HUES64 (cell line): ENCODE data around the gene RPS6KL1.
"Not testable (repeated sequence)": the region's sequence is repeated elsewhere in the genome, so short reads cannot be mapped to it uniquely, and the experiment has no call there.

Source experiments
- H3K27ac ChIP-seq: 2 replicates; pipeline ENCODE4 v1.7.0; 2013; ENCODE audit warnings: low read depth, low read length, inconsistent platforms
- H3K27me3 ChIP-seq: 2 replicates; pipeline ENCODE4 v1.6.1; 2013; ENCODE audit warnings: mild to moderate bottlenecking, low read length; ENCODE audit not compliant: insufficient read depth
- H3K36me3 ChIP-seq: 2 replicates; pipeline ENCODE4 v1.6.1; 2013; ENCODE audit warnings: mild to moderate bottlenecking, low read length; ENCODE audit not compliant: insufficient read depth
- H3K4me1 ChIP-seq: 2 replicates; pipeline ENCODE4 v1.6.1; 2013; ENCODE audit warnings: mild to moderate bottlenecking, low read length, moderate library complexity; ENCODE audit not compliant: insufficient read depth
- H3K4me3 ChIP-seq: 2 replicates; pipeline ENCODE4 v1.5.1; 2013; ENCODE audit warnings: mild to moderate bottlenecking, low read length, moderate library complexity
- H3K9ac ChIP-seq: 2 replicates; pipeline ENCODE4 v1.6.1; 2013; ENCODE audit warnings: mild to moderate bottlenecking, low read depth, low read length
- H3K9me3 ChIP-seq: 2 replicates; pipeline ENCODE4 v1.6.1; 2013; ENCODE audit warnings: low read depth, low read length; ENCODE audit not compliant: insufficient read depth
- WGBS: fragments of 150-250, 120-280 bp; methylation state at CpG from one replicate; pipeline ENCODE4 v1.1.7; 2013; ENCODE audit warnings: missing lambda C conversion rate; 5-methylcytosine and 5-hydroxymethylcytosine counted together

RPS6KL1 gene

DNA sequence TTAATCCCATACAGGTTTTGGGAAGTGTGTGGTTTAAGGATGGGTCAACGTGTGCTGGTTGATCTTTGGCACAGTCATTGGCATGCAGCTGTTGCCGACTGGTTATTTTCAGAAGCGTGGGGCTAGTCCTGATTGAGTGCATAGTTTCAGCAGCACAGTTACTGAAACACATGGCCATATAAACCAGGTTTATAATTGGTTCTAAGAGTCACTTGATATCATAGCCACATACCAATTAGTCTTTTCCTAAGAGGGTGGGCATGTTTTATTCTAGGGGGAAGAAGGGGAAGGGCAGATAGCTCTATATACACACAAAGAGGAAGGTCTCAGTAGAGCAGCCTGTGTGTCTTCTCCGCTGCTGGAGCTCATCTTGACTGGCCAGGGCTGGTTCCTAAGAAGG, 11.0 kb upstream of the RPS6KL1 start:
- no peaks in the 10 kb centered on the region for H3K4me1 ChIP-seq
- no peak overlapping the region for H3K9ac ChIP-seq
- WGBS, result 86% methylated on average over 4 of the region's 4 CpGs
- no peaks in the 10 kb centered on the region for H3K36me3 ChIP-seq
- no peak overlapping the region for H3K4me3 ChIP-seq
- no peaks in the 10 kb centered on the region for H3K9me3 ChIP-seq
- H3K27ac ChIP-seq, result no peak overlapping the region
- H3K27me3 ChIP-seq, result 0 out of 2 replicates have a peak, but pooled peaks cover 2% of the 10 kb centered on the region

DNA sequence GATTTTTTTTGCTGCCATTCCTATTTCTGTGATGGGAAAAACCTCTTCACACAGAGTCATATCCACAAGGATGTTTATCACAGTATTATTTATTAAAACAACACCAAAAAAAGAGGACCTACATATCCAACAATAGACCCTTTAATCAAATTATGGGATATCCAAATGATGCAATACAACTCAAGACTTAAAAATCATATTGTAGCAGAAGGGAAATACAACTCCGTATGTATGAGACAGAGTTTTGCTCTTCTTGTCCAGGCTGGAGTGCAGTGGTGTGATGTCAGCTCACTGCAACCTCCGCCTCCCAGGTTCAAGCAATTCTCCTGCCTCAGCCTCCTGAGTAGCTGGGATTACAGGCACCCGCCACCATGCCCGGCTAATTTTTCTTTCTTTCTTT, 9.9 kb upstream of the RPS6KL1 start:
- not testable (repeated sequence) for H3K9me3 ChIP-seq, H3K4me1 ChIP-seq, H3K4me3 ChIP-seq, H3K36me3 ChIP-seq, H3K27ac ChIP-seq, H3K27me3 ChIP-seq, H3K9ac ChIP-seq
- WGBS, result 92% methylated on average over 2 of the region's 4 CpGs

DNA sequence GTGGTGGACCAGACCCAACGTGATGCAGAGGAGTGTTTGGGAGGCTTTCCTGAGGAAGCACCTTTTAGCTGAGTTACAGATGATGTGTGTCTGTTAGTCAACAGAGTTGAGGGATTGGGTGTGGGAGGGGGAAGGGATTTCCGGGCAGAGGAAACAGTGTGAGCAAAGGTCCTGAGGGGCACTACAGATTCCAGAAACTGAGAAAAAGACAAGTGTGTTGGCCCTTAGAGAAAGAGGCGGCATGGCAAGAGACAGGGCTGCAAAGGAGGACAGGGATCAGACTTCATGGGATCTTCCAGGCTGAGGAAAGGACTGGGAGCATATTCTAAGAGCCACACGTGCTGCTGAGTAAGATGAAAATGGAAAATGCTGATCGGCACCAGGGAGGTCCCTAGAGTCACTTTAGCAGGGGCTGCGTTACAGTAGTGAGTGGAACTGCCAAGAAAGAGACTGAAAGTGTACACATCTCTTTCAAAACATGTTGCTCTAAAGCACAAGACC, 9.4 kb upstream of the RPS6KL1 start:
- no peaks in the 10 kb centered on the region for H3K4me1 ChIP-seq
- H3K27ac ChIP-seq, result no peak overlapping the region
- H3K27me3 ChIP-seq, result 0 out of 2 replicates have a peak, but pooled peaks cover 2% of the 10 kb centered on the region
- H3K36me3 ChIP-seq, result no peaks in the 10 kb centered on the region
- WGBS, result 74% methylated on average over 6 of the region's 6 CpGs
- H3K4me3 ChIP-seq, result no peak overlapping the region
- H3K9ac ChIP-seq, result no peak overlapping the region
- H3K9me3 ChIP-seq, result no peaks in the 10 kb centered on the region

DNA sequence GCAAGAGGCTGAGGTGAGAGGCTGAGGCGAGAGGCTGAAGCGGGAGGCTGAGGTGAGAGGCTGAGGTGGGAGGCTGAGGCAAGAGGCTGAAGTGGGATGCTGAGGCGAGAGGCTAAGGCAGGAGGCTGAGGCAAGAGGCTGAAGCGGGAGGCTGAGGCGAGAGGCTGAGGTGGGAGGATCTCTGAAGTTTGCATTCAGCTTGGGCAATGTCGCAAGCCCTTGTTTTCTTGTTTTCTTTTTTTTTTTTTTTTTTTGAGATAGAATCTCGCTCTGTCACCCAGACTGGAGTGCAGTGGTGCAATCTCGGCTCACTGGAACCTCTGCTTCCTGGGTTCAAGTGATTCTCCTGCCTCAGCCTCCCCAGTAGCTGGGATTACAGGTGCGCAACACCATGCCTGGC, 8.7 kb upstream of the RPS6KL1 start:
- H3K27ac ChIP-seq, H3K9ac ChIP-seq: not testable (repeated sequence)

DNA sequence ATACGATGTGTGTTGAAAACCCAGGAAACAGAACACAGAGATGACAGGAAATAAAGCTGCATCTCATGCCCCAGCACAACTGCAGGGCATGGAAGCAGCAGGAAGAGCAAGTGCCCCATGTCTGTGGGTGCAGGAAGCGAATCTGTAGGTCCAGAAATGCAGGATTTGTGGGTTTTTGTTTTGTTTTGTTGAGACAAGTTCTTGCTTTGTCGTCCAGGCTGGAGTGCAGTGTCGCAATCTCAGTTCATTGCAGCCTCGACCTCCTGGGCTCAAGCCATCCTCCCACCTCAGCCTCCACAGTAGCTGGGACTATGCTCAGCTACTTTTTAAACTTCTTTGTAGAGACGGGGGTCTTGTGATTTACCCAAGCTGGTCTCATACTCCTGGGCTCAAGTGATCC, 6.2 kb upstream of the RPS6KL1 start:
- no peaks in the 10 kb centered on the region for H3K36me3 ChIP-seq
- H3K9ac ChIP-seq, result no peak overlapping the region
- no peaks in the 10 kb centered on the region for H3K9me3 ChIP-seq
- WGBS, result 86% methylated on average over 6 of the region's 6 CpGs
- no peak overlapping the region for H3K27ac ChIP-seq
- 0 out of 2 replicates have a peak, but pooled peaks cover under 1% of the 10 kb centered on the region for H3K27me3 ChIP-seq
- no peaks in the 10 kb centered on the region for H3K4me1 ChIP-seq
- no peak overlapping the region for H3K4me3 ChIP-seq

More for the DNA sequence above, 8.7 kb upstream of the RPS6KL1 start:
- not testable (repeated sequence) for H3K9me3 ChIP-seq, H3K4me1 ChIP-seq, H3K27me3 ChIP-seq, H3K36me3 ChIP-seq, H3K4me3 ChIP-seq
- 93% methylated on average over 9 of the region's 9 CpGs for WGBS

DNA sequence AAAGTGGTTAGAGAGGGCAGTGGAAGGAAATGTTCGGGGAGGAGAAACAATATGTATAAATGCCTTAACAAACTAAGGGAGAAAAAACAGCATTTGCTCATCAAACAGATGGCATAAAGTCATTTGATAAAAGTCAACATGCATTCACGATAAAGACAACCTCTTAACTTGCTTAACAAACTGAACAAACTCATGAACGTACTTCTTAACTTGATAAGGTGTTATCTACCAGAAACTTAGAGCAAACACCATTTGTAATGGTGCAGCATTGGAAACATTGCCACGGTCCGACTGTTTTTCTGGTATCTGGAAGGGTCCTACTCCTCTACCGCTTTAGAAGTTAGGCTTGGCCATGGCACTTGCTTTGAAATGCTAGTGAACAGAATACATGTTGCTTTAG, 4.2 kb upstream of the RPS6KL1 start:
- Histone ChIP-seq H3K27ac (no peak overlapping the region), H3K27me3 (peaks cover 6% of the 10 kb centered on the region; the same call in 1 of the 2 replicates), H3K36me3 (no peaks in the 10 kb centered on the region), H3K9ac (no peak overlapping the region), H3K4me3 (no peak overlapping the region), H3K9me3 (no peaks in the 10 kb centered on the region), H3K4me1 (no peaks in the 10 kb centered on the region)
- WGBS, result 85% methylated on average over 6 of the region's 6 CpGs

DNA sequence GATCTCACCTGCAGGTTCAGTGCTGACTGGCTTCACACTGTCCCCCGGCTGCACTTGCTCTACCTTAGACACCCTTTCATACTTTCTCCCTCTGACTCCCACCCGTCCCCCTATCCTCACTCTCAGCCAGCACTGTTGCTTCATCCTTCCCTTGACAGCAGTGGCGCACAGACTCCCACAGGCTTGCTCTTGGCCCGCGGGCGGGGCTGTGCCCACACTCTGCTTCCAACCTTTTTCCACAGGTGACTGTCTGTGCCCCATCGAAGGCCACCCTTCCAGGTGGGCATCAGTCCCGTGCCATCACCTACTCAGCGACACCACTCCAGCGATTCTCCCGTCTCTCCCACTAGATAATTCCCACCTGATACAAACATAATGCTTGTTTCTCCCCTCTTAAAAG, 1.0 kb upstream of the RPS6KL1 start:
- H3K9ac ChIP-seq, result no peak overlapping the region
- H3K27ac ChIP-seq, result no peak overlapping the region
- H3K27me3 ChIP-seq, result peaks cover 9% of the 10 kb centered on the region; the same call in 1 of the 2 replicates
- 92% methylated on average over 11 of the region's 11 CpGs for WGBS
- no peaks in the 10 kb centered on the region for H3K36me3 ChIP-seq
- no peak overlapping the region for H3K4me3 ChIP-seq
- no peaks in the 10 kb centered on the region for H3K4me1 ChIP-seq
- H3K9me3 ChIP-seq, result no peaks in the 10 kb centered on the region

DNA sequence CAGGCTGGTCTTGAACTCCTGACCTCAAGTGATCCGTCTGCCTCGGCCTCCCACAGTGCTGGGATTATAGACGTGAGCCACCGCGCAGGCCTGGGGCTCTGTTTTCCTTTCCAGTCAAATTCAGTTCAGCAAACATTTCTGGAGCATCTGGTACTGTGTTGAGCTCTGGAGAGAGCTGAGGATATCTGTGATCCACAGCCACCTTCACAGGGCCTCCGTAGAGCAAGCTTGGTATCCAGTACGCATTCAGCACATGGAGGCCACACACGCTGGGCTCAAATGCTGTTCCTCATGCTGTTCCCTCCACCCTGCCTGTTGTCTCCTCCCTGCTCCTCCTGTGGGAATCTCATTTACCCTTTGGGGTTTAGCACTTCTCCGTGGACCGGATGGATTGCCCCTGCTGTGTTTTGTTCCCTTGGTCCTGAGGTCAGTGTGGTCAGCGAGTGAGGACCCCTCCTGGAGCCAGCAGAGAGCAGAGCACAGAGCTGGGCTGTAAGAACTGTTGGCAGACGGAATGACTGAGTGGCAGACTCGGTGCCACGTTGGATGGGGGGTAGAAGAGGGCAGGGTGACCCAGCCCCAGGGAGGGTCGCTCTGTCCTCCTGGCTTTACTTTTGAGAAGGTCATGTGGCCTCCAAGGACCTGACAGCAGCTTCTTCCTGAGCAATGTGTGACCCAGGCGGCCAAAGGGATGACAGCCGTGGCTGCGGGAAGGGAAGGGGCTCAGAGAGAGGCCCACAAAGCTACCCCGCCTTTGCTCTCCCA, 891 bp downstream of the RPS6KL1 start:
- WGBS, result 71% methylated on average over 19 of the region's 19 CpGs
- Histone ChIP-seq H3K27me3 (peaks cover 9% of the 10 kb centered on the region; the same call in 1 of the 2 replicates), H3K9ac (peak overlapping the region; percentile 79; the same call in 1 of the 2 replicates), H3K4me1 (no peaks in the 10 kb centered on the region), H3K9me3 (no peaks in the 10 kb centered on the region), H3K27ac (no peak overlapping the region), H3K4me3 (peak overlapping the region; percentile 80), H3K36me3 (no peaks in the 10 kb centered on the region)

DNA sequence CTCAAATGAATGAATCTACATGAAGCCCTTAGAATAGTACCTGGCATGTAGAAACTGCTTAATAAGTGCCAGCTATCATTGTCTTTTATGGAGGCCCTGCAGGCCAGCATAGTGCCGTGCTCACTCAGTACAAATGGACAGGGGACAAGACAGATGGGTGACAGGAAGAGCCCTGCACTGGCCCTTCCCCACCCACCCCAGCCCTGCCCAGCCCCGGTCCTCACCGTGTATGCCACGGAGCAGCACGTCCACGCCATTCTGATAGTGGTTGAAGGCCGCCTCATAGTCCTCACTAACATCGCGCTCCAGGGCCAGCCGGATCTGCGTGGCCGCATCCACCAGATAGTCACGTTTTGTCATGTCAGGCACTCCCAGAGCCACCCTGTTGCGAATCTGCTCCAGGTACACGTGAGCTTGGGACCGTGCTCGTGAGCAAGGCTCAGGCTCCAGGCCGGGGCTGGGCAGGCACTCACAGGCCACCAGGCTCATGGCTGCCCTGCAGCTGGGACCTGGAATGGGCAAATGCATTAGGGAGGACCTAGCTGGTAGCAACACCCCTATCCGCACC, 1.9 kb downstream of the RPS6KL1 start:
- H3K36me3 ChIP-seq, result no peaks in the 10 kb centered on the region
- 94% methylated on average over 19 of the region's 19 CpGs for WGBS
- no peaks in the 10 kb centered on the region for H3K4me1 ChIP-seq
- no peak overlapping the region for H3K4me3 ChIP-seq
- no peak overlapping the region for H3K27ac ChIP-seq
- H3K27me3 ChIP-seq, result peaks cover 9% of the 10 kb centered on the region; the same call in 1 of the 2 replicates
- H3K9me3 ChIP-seq, result no peaks in the 10 kb centered on the region
- no peak overlapping the region for H3K9ac ChIP-seq

DNA sequence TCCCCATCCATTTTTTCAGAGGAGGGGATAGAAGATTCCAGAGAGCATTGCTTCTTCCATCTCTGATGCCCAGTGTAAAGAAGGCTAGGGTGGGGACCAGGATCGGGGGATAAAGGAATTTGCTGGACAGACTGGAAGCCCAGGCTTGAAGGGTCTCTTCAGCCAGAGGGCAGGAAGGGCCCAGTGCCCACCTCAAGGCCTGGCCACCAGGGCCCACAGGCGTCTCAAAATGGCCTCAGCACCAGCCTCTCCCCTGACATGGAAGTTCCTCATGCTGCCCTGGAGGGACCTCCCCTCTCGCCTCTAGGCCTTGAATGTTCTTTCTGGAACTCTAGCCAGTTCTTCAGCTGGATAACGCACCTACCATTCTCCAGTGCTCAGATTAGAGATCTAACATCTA, 2.8 kb downstream of the RPS6KL1 start:
- no peaks in the 10 kb centered on the region for H3K36me3 ChIP-seq
- peaks cover 9% of the 10 kb centered on the region; the same call in 1 of the 2 replicates for H3K27me3 ChIP-seq
- no peaks in the 10 kb centered on the region for H3K9me3 ChIP-seq
- no peaks in the 10 kb centered on the region for H3K4me1 ChIP-seq
- no peak overlapping the region for H3K4me3 ChIP-seq
- WGBS, result 90% methylated on average over 4 of the region's 4 CpGs
- no peak overlapping the region for H3K9ac ChIP-seq
- no peak overlapping the region for H3K27ac ChIP-seq

DNA sequence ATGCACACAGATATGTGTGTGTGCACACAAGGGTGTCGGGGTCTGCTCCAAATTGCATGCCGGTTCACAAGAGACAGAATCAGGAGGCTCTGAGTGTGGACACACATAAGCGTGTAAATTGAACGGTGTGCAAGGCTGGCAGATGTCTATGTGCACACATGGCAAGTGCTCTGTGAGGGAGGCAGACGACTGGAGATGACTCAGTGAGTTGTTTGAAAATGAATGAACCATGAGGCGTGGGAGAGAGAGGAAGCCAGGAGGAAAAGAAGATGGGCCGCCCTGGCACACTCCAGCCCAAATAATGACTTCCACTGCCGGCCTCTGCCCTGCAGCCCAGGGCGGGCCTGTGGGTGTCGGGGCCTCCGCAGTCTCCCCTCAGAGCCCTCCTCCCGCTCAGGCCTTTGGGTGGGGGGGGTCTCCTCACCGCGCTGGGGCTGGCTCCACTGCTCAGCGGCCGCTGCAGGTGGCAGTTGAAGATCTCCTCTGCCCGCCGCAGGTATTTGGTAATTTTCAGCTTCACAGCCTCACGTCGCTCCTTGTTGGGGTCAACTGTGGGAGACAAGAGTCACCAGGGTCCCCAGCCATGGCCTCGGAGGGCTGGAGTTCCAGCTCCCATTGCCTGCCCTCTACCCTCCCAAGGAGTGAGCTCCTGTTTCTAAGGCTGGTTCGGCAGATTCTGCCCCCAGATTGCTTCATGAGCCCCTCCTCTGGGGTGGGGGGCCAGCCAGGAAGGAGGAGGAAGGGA, 3.5 kb downstream of the RPS6KL1 start:
- Histone ChIP-seq H3K4me3 (no peak overlapping the region), H3K9me3 (no peaks in the 10 kb centered on the region), H3K9ac (no peak overlapping the region), H3K36me3 (no peaks in the 10 kb centered on the region), H3K4me1 (no peaks in the 10 kb centered on the region), H3K27me3 (peaks cover 9% of the 10 kb centered on the region; the same call in 1 of the 2 replicates), H3K27ac (no peak overlapping the region)
- 91% methylated on average over 22 of the region's 22 CpGs for WGBS
